HG02938 (cell line): ENCODE data around the gene ZFTA.
"Not testable (repeated sequence)": the region's sequence is repeated elsewhere in the genome, so short reads cannot be mapped to it uniquely, and the experiment has no call there.

ENCODE experiments used
- ATAC-seq: cut with Tn5 transposase; IDR thresholded peaks from one replicate; pipeline ENCODE4 v1.9.1; 2021; ENCODE audit warnings: mild to moderate bottlenecking, moderate library complexity; ENCODE audit not compliant: unreplicated experiment

ZFTA gene

GRCh38 chr11:63779039-63779438 lies 10.5 kb upstream of the ZFTA start:
- no peak for ATAC-seq

DNA sequence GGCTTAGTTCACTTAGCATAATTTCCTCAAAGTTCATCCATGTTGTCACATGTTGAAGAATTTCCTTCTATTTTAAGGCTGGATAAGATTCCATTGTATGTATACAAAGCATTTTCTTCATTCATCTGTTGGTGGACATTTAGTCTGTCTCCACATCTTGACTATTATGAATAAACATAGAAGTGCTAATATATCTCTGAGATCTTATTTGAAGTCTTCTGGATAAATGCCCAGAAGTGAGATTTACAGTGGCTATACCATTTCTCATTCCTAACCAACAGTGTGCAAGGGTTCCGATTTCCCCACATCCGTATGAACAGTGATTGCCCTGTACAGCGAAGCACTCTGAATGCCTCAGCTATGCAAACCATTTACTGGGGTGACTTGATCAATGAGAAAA lies 6.6 kb upstream of the ZFTA start:
- no peak for ATAC-seq

DNA sequence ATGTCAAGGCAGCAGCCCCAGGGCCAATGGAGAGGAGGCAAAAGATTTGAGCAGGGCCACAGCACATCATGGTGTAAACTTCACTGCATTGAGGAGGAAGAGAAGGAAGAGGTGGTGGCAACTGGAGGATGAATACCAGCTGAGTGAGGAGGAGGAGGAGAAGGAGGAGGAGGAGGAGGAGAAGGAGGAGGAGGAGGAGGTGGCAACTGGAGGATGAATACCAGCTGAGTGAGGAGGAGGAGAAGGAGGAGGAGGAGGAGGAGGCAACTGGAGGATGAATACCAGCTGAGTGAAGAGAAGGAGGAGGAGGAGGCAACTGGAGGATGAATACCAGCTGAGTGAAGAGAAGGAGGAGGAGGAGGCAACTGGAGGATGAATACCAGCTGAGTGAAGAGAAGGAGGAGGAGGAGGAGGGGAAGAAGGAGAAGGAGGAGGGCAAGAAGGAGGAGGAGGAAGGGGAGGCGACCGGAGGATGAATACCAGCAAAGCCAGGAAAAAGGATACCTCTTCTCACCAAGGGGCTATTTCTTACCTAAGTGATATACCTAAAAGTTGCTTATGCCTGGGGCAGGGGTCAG lies 3.3 kb upstream of the ZFTA start:
- not testable (repeated sequence) for ATAC-seq

- ATAC-seq = no peak
Observed at GRCh38 chr11:63770763-63771162, 2.2 kb upstream of the ZFTA start.

GRCh38 chr11:63769714-63770455 lies 1.3 kb upstream of the ZFTA start:
- ATAC-seq = no peak

DNA sequence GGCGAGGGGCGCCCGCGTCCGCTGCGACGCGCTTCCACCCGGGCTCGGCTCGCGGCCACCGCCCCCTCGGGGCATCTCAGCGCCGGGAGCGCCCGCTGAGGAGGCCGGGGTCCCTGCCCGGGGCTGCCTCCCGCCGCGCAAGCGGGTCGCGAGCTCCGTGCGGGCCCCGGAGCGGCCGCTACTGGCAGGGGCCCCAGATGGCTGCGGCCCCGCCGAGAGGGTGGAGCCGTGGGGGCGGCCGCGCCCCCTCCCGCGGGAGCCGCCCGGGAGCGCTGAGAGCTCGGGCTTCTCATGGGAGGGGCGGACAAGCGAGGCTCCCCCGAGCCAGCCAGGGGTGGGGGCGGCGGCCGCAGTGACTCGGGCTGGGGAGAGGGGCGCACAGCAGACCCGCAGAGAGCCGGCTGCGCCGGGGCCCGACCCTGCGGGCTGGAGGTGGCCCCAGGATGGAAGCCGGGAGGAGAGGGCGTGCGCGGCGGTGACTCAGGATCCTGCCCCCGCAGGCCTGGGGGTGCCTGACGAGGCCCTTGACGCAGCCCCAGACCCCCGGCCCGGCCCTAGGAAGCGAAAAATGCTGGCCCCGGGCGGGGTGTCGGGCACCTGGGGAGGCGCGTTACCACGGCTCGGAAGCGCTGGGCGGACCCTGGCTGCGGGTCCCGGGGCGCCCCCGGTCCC lies 603 bp upstream of the ZFTA start:
- ATAC-seq = no peak

DNA sequence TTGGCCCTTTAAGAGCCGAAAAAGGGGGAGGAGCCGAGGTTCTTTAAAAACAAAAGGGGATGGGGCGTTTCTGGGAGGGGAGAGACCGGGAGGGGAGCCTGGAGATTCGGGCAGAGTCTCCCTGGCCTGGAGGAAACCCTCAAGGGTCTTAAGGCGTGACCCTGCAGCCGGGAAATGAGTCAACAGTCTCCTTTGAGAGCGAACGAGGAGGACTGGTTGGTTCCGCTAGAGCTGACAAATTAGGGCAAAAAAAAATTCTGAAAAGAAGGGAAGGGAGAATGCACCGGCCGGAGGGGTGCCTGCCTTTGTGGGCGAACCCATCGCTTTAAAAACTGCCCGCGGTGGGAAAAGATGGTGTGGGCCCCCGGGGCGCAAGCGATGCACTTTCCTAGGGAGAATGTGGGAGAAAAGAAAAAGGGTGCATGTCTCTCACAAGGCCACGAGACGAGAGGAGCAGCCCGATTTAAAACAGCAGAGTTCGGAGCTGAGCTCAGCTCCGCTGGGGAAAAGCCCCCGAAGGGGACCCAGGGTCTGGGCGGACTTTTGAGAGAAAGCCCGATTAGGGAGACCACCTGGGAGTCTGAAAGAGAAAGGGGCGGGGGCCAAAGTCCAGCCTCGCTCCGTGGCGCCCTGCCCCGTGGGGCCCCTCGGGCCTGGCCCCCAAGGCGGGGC lies 874 bp downstream of the ZFTA start:
- ATAC-seq = no peak

- ATAC-seq = no peak
Observed at GRCh38 chr11:63767267-63767564, 1.4 kb downstream of the ZFTA start.

GRCh38 chr11:63766531-63767235 lies 1.9 kb downstream of the ZFTA start:
- no peak for ATAC-seq

GRCh38 chr11:63765688-63766241 lies 2.8 kb downstream of the ZFTA start:
- no peak for ATAC-seq

DNA sequence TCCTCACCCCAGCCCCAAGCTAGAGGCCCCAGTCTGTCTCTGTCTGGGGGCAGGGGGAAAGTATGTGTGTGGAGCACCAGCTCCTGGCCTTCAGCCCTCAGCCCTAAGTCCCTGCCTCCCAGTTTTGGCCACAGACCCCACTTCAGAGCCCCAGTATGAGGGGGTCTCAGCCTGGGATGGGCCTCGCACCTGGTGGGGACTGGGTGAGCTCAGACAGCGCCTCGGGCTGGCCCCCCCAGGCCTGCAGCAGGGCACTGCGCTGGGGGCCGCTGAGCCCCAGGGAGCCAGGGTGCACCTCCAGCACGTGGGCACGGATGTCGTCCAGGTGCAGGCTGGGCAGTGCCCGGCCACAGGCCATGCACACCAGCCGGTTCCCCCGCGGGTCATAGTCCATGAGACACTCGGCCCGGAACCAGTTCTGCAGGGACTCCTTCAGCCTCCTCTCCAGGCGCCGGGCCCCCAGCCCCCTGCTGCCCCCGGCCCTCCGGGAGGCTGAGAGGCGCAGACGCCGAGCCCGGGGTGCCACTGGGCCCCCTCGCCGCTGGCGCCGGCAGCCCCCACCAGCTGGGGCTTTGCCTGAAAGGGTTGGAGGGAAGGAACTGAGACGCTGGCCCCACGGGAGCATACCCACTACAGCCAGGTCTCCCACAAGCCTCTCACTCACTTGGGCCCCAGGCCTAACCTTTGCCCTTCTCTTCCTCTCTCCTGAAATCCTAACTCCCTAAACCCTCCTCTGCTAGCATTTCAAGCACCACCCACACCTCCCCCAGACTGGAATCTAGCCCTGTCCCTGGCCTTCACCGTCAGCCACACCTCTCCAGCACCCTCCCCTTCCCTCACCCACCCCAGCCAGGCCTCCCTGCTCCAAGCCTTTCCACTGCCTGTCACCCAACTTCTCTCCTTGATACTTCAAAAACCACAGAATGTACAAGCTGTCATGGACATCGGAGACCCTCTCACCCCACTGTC lies 3.6 kb downstream of the ZFTA start:
- ATAC-seq = no peak

- no peak for ATAC-seq
Observed at GRCh38 chr11:63764340-63764678, 4.3 kb downstream of the ZFTA start.

- ATAC-seq = no peak
Observed at GRCh38 chr11:63763496-63764339, 4.9 kb downstream of the ZFTA start.

DNA sequence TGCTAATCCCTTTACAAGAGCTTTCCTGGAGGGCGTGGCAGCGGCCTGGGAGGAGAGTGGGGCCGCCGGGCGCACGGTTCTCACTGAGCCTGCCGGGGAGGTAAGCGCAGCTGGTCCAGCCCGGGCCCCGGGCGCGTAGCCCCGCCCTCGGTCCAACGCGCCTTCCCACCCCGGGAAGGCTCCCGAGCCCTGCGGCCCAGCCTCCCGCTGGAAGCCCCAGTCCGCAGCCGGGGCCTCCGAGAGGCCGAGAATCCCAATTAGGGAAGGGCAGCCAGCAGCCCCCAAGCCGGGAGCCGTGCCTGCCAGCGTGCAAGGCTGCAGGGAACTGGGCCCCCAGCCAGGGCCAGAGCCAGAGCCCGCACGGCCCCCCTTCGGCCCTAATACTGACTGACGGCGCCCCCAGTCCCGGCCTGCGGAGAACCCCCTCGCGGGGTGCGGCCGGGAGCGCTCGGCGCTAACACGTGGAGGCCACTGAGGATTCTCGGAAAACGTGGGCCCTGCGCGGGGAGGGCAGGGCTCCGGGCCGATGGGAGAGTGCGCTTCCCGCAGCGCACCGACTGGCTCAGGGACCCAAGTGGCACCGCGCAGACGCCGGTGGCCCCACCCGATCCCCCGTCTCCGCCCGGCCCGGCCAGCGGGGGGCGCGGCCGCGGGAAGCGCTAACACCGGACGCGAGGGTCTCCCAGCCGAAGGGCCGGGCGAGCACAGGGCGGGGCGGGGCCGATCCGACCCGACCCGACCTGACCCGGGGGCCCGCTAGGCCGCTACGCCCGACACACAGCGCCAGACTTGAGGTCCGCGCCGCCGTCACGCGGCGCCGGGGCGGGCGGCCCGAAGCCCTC lies 5.7 kb downstream of the ZFTA start:
- ATAC-seq = no peak

DNA sequence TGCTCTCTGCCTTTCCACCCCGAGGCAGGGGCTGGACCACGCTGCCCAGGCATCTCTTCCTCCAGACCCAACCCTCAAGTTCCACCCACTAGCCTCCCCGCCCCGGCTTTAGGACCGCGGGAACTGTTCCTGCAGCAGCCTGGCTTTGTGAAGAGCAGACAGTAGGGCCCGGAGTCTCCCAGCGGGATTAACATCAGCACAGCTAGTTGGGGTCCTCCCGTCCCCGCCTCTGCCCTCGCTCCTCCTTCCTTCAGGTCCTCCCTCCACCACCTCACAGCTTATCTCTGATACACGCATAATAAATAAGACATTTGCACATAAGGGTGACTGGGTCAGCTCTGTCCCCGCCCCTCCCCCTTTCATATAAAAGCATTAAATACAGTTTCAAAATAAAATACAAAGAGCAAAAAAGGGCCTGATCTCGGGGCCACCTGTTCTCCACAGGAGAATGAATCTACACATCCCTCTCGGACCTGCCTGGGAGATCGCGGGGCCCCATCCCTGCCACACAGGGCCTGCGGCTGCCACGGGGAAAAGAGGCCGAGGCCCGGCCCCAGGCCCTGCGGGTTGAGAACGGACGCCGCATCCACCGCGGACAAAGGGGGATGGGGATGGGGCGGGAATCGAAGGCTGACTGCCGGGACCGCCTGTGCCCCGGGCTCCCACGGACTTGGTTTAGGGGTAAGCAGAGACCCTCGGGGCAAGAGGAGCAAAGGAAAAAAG lies 6.5 kb downstream of the ZFTA start:
- ATAC-seq = no peak

DNA sequence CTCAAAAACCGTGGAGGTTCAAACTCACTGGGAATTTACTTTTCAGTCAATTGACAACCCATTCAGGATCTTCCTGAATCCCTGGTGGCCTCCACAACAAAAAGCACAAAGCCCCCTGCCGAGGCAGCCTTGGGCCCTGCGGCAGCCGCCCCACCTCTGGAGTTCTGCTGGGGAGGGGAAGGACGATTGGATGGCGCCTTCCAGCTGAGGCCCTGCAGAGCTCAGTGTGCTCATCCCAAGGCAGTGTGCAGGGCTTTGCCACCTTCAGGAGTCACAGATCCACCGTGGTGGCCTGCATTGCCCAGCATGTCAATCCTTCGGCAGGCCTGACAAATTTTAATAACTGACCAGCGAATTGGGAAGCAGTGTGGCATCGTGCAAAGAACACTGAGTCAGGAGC lies 7.4 kb downstream of the ZFTA start:
- ATAC-seq = no peak

- ATAC-seq = no peak
Observed at GRCh38 chr11:63760487-63761079, 8.0 kb downstream of the ZFTA start.
